COR-L47 (cell line): ENCODE results near the gene CELA3A.
"Not testable (repeated sequence)": the region's sequence is repeated elsewhere in the genome, so short reads cannot be mapped to it uniquely, and the experiment has no call there.

Experiments
- DNase-seq: peaks from one replicate; lab custom pipeline; 2025; lab: John Stamatoyannopoulos, UW

The CELA3A gene

DNA sequence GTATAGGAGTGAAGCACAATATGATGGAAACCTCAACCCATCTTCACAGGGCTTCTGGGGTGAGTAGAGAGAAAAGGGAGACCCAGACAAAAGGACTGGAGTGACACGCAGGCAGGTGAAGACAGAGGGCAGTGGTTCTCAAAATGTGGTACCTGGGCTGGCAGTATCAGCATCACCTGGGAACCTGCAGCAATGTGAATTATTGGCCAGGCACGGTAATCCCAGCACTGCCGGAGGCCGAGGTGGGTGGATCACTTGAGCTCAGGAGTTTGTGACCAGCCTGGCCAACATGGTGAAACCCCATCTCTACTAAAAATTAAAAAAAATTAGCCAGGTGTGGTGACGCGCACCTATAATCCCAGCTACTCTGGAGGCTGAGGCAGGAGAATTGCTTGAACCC is 19.3 kb upstream of the CELA3A start:
- not testable (repeated sequence) for DNase-seq

DNA sequence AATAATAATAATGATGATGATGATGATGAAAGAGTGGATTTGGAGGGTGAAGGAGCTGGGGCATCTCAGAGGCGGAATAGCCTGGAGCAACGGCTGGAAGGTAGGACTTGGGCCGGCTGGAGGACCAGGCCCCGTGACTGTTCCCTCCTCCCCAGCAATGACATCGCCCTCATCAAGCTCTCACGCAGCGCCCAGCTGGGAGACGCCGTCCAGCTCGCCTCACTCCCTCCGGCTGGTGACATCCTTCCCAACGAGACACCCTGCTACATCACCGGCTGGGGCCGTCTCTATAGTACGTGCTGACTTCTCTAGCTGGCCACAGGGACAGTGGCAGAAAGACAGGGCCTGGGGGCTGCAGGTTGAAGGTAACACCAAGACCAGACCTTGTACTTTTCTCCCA is 17.9 kb upstream of the CELA3A start:
- not testable (repeated sequence) for DNase-seq

DNA sequence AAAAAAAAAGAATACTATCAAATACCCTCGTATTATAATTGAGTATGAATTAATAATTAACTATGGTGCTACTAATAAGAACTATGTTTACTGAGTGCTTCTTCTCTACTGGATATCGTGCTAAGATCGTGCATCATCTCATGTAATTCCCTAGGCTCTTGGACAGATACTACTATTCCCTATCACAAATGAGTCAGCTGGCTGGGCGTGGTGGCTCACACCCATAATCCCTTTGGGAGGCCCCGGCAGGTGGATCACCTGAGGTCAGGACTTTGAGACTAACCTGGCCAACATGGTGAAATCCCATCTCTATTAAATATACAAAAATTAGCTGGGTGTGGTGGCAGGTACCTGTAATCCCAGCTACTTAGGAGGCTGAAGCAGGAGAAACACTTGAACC is 15.6 kb upstream of the CELA3A start:
- DNase-seq, result not testable (repeated sequence)

DNA sequence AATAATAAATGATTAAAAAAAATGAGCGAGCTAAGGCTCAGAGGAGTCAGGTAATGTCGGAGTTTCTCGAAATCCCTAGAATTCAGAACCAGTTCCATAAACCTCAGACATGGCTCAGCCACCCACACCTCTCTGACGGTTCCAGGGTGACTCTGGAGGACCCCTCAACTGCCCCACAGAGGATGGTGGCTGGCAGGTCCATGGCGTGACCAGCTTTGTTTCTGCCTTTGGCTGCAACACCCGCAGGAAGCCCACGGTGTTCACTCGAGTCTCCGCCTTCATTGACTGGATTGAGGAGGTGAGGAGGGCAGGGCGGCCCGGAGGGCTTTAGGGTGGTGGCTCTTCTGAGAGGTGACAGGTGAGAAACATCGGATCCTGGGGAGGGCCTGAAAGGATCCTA is 15.1 kb upstream of the CELA3A start:
- not testable (repeated sequence) for DNase-seq

DNA sequence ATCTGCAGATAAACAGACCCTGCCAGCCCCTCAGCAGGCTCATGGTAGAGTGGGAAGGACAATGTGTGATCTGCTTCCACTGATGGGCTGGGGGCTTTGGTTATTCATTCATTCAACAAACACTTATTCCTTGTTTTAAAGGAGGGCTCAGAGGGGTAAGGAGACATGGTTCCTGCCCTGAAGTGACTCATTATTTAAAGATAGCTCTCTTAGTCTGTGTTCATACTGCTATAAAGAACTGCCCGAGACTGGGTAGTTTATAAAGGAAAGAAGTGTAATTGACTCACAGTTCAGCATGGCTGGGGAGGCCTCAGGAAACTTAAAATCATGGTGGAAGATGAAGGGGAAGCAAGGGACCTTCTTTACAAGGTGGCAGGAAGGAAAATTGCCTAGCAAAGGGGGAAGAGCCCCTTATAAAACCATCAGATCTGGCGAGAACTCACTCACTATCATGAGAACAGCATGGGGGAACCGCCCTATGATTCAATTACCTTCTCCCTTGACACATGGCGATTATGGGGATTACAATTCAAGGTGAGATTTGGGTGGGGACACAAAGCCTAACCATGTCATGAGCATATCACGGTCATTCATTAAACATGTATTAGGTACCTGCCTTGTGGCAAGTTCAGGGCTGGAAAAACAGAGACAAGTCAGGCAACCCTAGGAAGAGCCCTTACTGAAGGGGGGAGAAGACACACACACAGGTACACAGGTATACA is 11.6 kb upstream of the CELA3A start:
- DNase-seq, result not testable (repeated sequence)

DNA sequence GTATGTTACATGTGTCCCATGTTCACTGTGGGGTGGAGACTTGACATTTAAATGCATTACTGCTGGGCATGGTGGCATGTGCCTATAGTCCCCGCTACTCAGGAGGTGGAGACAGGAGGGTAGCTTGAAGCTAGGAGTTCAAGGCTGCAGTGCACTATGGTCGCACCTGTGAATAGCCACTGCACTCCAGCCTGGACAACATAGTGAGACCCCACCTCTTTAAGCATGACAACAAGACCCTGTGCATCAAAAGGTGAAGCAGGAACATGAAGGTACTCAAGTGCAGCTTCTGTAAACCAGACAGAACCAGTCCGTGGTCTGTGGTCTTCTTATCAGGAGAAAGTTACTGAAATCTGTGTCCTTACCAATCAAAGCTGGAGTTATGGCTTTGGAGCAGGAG is 9.3 kb upstream of the CELA3A start:
- not testable (repeated sequence) for DNase-seq

DNA sequence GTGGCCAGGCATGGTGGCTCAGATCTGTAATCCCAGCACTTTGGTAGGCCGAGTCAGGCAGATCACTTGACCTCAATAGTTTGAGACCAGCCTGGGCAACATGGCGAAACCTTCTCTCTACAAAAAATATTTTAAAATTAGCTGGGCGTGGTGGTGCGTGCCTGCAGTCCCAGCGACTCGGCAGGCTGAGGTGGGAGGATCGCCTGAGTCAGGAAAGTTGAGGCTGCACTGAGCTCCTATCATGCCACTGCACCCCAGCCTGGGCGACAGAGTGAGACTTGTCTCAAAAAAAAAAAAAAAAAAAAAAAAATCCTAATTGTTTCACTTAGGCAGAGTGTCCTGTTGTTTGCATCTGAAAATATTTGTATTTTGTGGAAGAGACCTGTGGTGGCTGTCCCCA is 6.7 kb upstream of the CELA3A start:
- DNase-seq, result not testable (repeated sequence)

DNA sequence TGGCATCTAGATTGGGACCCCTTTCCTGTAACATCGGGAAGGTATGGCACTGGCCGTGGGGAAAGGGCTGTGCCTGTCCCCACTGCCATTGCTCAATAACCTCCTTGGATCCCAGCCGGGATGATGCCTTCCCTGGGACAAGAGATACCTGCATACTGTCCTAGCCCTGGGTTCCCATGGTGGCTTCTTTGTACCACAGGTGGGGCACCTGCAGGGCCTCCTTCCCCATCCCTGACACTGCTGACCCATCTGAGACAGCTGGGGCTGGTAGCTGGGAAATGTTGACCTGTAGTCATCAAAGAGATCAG is 4.8 kb upstream of the CELA3A start:
- DNase-seq, result not testable (repeated sequence)

DNA sequence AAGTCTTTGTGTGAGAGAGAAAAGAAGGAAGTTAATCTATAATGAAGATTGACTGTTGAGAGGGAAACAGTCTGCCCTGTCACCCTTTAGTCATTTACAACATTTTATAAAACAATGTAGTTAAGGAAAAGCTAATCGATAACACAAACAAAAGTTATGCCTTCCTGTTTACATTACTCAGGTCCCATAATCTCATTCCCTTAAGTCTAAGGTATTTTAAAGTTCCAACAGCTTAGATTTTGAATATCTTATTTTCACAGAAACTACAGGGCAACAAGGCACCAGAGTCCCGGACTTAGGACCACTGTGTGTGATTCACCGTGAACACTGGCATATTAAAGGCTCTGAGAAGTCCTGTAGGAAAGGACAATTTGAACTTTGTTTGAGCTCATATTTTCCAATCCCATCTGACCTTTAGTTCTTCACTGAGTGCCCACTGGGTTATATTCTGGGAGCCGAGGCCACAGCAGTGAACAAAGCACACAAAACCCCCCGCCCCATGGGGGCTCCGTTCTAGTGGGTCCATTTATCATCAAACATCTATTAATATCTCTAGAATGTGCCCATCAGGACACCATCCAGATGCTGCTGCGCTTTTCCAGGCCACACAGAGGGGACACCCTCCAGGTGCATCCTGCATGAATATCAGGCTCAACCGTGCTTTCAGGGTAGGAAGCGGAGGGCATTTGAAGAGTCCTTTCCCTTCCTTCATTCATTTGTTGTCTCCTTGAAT is 3.4 kb upstream of the CELA3A start:
- DNase-seq, result not testable (repeated sequence)

DNA sequence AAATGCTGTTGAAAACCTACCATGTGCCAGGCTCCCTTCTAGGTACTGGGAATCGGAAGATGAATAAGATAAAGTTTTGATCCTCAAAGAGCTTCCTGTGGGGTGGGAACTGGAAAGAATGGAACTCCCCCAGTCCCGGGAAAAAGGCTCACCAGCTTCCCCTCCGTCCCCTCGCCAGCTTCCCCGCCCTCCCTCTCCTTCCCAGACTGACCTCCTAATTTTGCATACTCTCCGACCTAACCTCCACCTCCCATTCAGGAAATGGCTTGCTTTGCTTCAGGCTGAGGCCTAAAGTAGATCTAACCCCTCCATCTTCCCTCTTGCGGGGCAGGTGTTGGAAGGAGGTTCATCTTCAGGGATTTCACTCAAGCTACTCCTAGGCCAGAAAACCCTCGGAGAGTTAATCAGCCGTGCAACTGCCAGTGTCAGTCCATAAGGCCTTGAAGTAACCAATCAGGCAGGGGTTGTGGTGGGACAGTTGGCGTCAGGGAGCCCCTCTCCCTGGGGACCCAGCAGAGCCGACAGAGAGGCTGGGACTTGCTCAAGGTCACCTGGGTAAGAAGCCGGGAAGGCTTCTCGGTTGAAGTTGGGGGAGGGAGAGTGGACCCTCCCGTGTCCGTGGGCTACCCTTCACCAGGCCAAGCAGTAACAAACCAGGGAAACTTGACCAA is 2.7 kb upstream of the CELA3A start:
- not testable (repeated sequence) for DNase-seq

DNA sequence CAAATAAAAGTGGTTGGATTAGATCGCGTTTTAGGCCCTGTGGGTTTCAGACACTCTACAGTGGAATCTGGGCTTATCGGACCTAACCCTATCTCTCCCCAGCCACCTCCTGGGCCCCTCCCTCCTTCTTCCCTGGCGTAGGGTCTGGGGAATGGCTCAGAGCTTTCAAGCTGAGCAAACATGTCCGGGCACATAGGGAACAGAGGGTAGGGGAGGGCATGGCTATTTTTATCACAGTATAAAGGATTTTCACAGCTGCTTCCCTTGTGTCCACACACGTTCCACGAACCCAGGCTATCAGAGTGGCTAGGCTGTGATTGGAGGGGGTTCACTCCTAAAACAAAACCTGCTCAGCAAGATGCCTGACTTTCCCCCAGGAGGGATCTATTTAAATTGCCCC is 1.8 kb upstream of the CELA3A start:
- not testable (repeated sequence) for DNase-seq

DNA sequence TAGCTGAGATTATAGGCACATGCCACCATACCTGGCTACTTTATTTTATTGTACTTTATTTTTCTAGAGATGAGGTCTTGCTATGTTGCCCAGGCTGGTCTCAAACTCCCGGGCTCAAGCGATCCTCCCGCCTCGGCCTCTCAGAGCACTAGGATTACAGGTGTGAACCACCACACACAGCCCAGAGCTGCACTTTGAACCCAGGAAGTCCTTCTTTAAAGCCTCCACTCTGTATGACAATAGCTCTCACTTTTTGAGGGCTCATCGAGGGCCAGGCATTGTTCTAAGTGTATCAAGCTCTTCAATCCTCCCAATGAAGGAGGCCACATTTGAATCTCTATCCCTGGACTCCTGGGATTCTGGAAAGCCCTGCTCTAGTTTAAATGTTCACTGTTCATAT is 1.0 kb downstream of the CELA3A start:
- DNase-seq, result not testable (repeated sequence)

DNA sequence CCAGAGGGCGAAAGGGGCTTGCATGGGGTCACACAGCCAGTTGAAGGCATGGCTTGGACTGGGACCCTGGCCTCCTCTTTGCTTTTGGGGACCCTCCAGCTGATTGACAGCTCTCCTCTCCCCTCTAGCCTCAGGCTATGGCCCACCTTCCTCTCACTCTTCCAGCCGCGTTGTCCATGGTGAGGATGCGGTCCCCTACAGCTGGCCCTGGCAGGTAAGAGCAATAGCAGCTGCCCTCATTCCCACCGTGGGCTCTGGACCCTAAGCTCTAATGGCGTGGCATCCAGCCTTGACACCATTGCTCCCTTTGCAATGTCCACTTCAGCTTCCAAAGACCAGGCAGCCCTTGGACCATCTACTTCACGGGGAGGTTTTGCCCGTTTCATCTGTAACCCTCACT is 1.4 kb downstream of the CELA3A start:
- not testable (repeated sequence) for DNase-seq

DNA sequence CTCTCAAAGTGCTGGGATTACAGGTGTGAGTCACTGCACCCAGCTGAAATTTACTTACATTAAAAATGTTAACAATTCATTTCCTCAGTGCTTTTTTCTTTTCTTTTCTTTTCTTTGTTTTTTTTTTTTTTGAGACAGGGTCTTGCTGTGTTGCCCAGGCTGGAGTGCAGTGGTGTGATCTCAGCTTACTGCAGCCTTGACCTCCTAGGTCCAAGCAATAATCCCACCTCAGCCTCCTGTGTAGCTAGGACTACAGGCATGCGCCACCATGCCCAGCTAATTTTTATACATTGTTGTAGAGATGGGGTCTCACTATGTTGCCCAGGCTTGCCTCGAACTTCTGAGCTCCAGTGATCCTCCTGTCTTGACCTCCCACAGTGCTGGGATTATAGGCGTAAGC is 2.5 kb downstream of the CELA3A start:
- not testable (repeated sequence) for DNase-seq

DNA sequence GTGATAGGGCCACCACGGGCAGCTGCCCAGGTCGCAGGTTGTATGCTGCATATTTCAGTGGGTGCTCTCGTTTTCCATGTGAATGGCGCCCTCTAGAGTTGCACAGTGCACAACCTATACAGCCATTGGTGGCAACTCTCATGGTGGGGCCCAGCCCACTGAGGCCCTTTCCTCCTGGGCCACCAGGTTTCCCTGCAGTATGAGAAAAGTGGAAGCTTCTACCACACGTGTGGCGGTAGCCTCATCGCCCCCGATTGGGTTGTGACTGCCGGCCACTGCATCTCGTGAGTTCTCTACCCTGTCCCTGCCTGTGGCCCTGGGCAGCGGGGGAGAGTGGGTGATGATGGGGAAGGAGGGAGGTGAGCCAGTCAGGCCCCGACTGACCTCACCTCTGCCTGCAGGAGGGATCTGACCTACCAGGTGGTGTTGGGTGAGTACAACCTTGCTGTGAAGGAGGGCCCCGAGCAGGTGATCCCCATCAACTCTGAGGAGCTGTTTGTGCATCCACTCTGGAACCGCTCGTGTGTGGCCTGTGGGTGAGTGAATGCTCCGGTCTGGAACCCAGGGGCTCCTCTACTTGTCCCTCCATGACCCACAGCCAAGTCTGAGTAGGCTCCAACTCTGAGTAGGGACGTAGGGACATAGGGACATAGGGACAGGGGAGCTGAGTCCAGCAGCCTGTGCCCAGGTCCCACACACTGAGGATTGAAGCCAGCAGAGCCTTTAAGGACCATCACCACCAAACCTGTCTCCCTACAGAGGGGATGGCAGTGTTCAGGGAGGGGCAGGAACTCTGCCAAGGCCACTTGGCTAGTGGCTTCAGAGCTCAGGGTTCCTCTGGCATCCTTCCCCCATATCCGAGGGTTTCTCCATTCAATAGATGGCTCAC is 4.0 kb downstream of the CELA3A start:
- DNase-seq, result peak; percentile 25

DNA sequence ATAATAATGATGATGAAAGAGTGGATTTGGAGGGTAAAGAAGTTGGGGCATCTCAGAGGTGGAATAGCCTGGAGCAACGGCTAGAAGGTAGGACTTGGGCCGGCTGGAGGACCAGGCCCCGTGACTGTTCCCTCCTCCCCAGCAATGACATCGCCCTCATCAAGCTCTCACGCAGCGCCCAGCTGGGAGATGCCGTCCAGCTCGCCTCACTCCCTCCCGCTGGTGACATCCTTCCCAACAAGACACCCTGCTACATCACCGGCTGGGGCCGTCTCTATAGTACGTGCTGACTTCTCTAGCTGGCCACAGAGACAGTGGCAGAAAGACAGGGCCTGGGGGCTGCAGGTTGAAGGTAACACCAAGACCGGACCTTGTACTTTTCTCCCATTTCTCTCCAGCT is 5.3 kb downstream of the CELA3A start:
- not testable (repeated sequence) for DNase-seq

DNA sequence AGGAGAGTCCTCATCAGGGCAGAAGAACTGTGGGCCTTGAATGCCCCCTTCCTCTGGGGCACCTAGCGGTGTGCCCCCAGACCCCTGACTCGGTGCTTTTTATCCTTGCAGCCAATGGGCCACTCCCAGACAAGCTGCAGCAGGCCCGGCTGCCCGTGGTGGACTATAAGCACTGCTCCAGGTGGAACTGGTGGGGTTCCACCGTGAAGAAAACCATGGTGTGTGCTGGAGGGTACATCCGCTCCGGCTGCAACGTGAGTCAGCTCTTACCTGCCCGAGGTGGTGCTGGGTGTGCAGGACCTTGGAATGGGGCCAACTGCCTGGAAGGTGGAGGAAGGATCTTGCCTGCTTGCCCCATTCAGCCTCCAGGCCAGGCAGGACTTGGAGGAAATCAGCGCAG is 5.8 kb downstream of the CELA3A start:
- DNase-seq, result not testable (repeated sequence)

DNA sequence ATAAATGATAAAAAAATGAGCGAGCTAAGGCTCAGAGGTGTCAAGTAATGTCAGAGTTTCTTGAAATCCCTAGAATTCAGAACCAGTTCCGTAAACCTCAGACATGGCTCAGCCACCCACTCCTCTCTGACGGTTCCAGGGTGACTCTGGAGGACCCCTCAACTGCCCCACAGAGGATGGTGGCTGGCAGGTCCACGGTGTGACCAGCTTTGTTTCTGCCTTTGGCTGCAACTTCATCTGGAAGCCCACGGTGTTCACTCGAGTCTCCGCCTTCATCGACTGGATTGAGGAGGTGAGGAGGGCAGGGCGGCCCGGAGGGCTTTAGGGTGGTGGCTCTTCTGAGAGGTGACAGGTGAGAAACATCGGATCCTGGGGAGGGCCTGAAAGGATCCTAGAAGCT is 8.1 kb downstream of the CELA3A start:
- not testable (repeated sequence) for DNase-seq

DNA sequence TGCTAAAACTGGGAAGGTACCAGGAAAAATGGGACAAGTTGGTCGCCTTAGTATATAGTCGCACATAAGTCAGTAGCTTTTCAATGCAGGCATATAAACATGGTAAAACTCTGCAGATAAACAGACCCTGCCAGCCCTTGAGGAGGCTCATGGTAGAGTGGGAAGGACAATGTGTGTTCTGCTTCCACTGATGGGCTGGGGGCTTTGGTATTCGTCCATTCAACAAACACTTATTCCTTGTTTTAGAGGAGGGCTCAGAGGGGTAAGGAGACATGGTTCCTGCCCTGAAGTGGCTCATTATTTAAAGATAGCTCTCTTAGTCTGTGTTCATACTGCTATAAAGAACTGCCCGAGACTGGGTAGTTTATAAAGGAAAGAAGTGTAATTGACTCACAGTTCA is 11.3 kb downstream of the CELA3A start:
- DNase-seq, result not testable (repeated sequence)

DNA sequence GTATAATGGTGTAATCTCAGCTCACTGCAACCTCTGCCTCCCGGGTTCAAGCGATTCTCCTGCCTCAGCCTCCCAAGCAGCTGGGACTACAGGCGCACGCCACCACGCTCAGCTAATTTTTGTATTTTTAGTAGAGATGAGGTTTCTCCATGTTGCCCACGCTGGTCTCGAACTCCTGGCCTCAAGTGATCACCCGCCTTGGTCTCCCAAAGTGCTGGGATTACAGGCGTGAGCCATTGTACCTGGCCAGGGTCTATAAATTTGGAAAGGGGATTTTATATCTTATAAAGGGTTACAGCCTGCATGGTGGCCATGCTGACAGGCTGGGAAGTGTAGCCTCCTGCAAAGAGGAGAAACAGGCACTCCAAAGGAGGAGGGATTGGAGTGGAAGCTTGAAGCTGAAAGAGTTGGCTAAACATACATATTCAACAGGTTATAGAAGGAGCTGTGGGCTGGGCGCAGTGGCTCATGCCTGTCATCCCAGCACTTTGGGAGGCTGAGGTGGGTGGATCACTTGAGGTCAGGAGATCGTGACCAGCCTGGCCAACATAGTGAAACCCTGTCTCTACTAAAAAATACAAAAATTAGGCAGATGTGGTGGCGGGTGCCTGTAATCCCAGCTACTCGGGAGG is 13.2 kb downstream of the CELA3A start:
- DNase-seq, result not testable (repeated sequence)
